HL-60 (cell line): ENCODE measurements around the gene CELF2.

Source experiments
- DNase-seq, 2 experiments: peaks; one replicate each; pipeline ENCODE4 v3.0.0-alpha.2; 2010 to 2020; ENCODE audit warnings: low read depth in 1 of 2, low spot score in 1 of 2
- H3K27ac ChIP-seq: fragments of 250-450 bp; sonication (Bioruptor Pico); replicated peaks from 2 replicates; pipeline ENCODE4 v1.5.1; 2020; ENCODE audit warnings: mild to moderate bottlenecking, moderate library complexity
- H3K27me3 ChIP-seq: fragments of 250-450 bp; sonication (Bioruptor Pico); 2 replicates; pipeline ENCODE4 v1.5.1; 2021; ENCODE audit warnings: mild to moderate bottlenecking, moderate library complexity; ENCODE audit not compliant: insufficient read depth, poor library complexity, severe bottlenecking
- H3K4me3 ChIP-seq: replicated peaks from 2 replicates; pipeline ENCODE4 v1.5.1; 2011; ENCODE audit warnings: mild to moderate bottlenecking, control low read depth, low read length; ENCODE audit not compliant: insufficient read depth
- GABPA ChIP-seq: IDR thresholded peaks from 2 replicates; pipeline ENCODE4 v1.6.1; 2012; ENCODE audit warnings: low read depth
- POLR2AphosphoS5 ChIP-seq: IDR thresholded peaks from 2 replicates; pipeline ENCODE4 v1.6.1; 2012; ENCODE audit warnings: low read depth
- SPI1 ChIP-seq: IDR thresholded peaks from 2 replicates; pipeline ENCODE4 v1.6.1; 2012; ENCODE audit warnings: low read depth, mild to moderate bottlenecking, borderline replicate concordance
- TF ChIP-seq, protein P1 (sequence below): IDR thresholded peaks from one replicate; pipeline ENCODE4 v1.5.1; 2011; ENCODE audit warnings: low read length, control low read depth, inconsistent platforms; ENCODE audit not compliant: insufficient read depth
- TF ChIP-seq, protein P2 (sequence below): IDR thresholded peaks from 2 replicates; pipeline ENCODE4 v1.6.1; 2012; ENCODE audit warnings: low read depth; ENCODE audit not compliant: insufficient replicate concordance

The CELF2 gene

DNA sequence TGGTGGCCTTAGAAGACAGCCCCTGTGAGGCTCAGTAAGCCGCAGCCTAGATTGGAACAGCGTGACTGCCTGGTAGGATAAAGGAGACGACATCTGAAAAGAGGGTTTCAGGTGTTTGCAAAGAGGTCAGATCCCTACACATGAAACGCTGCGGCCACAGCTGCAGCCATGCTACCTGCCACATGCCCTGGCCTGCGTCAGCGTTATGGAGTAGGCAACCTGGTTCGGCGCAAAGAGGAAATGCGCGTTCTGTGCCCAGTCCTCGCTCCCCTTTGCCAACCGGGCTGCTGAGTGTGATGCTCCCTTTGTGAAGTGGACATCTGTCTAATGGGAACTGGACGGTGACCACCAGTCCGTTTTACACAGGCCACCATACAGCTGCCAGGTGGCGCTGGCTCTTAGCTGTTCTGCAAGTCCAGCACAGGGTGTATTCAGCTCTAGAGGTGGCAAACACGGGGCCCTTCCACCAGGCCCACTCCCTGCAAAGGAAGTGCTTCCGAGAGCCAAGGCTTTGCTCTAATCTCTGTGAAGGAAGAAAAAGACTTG lies 160.3 kb downstream of the CELF2 start:
- DNase-seq, result no peak
- Histone ChIP-seq H3K27me3 (no peaks in the 10 kb centered on the region), H3K4me3 (no peak overlapping the region), H3K27ac (peak overlapping the region; percentile 91)
- TF ChIP-seq, protein P1, sequence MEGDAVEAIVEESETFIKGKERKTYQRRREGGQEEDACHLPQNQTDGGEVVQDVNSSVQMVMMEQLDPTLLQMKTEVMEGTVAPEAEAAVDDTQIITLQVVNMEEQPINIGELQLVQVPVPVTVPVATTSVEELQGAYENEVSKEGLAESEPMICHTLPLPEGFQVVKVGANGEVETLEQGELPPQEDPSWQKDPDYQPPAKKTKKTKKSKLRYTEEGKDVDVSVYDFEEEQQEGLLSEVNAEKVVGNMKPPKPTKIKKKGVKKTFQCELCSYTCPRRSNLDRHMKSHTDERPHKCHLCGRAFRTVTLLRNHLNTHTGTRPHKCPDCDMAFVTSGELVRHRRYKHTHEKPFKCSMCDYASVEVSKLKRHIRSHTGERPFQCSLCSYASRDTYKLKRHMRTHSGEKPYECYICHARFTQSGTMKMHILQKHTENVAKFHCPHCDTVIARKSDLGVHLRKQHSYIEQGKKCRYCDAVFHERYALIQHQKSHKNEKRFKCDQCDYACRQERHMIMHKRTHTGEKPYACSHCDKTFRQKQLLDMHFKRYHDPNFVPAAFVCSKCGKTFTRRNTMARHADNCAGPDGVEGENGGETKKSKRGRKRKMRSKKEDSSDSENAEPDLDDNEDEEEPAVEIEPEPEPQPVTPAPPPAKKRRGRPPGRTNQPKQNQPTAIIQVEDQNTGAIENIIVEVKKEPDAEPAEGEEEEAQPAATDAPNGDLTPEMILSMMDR, result no peak
- TF ChIP-seq SPI1 (no peak; the same call in 1 of the 2 replicates), GABPA (no peak), POLR2AphosphoS5 (no peak; the same call in 1 of the 2 replicates)
- TF ChIP-seq, protein P2, sequence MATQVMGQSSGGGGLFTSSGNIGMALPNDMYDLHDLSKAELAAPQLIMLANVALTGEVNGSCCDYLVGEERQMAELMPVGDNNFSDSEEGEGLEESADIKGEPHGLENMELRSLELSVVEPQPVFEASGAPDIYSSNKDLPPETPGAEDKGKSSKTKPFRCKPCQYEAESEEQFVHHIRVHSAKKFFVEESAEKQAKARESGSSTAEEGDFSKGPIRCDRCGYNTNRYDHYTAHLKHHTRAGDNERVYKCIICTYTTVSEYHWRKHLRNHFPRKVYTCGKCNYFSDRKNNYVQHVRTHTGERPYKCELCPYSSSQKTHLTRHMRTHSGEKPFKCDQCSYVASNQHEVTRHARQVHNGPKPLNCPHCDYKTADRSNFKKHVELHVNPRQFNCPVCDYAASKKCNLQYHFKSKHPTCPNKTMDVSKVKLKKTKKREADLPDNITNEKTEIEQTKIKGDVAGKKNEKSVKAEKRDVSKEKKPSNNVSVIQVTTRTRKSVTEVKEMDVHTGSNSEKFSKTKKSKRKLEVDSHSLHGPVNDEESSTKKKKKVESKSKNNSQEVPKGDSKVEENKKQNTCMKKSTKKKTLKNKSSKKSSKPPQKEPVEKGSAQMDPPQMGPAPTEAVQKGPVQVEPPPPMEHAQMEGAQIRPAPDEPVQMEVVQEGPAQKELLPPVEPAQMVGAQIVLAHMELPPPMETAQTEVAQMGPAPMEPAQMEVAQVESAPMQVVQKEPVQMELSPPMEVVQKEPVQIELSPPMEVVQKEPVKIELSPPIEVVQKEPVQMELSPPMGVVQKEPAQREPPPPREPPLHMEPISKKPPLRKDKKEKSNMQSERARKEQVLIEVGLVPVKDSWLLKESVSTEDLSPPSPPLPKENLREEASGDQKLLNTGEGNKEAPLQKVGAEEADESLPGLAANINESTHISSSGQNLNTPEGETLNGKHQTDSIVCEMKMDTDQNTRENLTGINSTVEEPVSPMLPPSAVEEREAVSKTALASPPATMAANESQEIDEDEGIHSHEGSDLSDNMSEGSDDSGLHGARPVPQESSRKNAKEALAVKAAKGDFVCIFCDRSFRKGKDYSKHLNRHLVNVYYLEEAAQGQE, result no peak

DNA sequence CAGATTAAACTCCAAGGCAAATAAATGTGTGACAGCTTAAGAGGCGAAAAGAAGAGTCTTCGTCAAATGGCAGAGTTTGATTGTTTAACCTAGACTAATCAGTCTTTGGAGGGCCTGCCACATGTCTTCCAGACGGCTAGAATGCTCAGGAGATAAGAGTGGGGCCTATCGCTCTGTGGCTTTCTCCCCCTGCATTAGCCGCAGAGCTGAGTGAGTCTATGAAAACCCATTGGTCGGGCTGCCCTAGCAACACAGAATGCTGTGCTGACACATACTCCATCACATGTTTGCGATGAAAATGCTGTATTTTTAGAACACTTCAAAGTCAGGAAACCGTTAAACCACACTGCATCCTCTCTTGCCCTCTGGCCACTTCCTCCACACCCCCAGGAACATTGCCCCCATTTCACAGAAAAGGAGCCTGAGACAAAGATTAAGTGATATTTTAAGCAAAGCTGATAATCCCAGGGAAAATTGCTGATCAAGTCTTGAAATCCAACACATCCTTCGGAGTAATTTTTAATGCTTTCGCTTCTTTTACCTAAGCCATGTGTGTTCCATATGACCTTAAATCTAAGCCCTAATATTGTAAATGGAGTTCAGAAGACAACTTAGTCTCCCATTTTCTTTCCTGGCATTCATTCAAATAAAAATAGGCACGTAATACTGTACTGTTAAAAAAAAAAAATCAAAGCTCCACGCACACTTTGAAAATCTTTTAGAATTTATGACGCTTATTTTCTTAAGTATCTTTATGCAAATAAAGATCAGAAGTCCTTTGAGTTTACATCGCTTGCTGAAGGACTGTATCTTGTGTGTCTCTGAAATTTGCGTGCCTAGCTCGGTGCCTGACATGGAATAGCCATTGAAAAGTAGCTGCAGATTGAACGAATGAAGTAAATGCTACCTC lies 161.2 kb downstream of the CELF2 start:
- peak; percentile 33; the same call in 1 of the 2 replicates for TF ChIP-seq POLR2AphosphoS5
- TF ChIP-seq, protein P2, result no peak
- peak; percentile 51; the same call in 1 of the 2 replicates for TF ChIP-seq SPI1
- TF ChIP-seq GABPA, result no peak
- peak in 1 of 2 experiments; percentile 85 for DNase-seq
- Histone ChIP-seq H3K27me3 (no peaks in the 10 kb centered on the region), H3K27ac (peak overlapping the region; percentile 91), H3K4me3 (peak overlapping the region; percentile 18; the same call in 1 of the 2 replicates)

DNA sequence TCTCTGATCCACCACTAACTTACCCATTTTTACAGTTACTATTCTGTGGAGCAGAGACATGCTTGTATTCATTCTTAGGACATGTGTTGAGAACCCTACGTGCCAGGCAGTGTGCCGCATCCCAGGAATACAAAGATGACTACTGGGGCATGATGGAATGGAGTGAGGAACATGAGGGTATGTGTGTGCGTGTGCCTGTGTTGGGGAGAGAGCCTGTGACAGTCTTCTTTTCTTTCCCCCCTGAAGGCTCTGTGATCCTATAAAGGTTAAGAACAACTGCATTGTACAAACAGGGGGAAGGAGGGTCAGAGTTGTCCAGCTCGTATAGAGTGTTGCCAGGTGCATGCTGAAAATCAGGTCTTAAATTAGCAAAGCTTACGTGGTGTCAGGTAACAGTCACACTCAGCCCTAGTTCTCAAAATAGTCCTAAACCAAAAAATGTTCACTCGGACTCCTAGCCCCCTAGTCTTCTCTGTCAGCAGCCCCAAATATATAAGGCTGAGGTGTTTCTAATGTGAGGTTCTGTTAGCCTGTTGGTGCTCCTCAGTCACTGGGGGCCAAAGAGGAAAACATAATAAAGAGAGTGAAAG lies 161.9 kb downstream of the CELF2 start:
- Histone ChIP-seq H3K4me3 (peak overlapping the region; percentile 18), H3K27me3 (no peaks in the 10 kb centered on the region), H3K27ac (peak overlapping the region; percentile 91)
- TF ChIP-seq, protein P2, result no peak
- TF ChIP-seq POLR2AphosphoS5, result no peak
- TF ChIP-seq, protein P1, result no peak
- TF ChIP-seq GABPA, result no peak
- no peak for TF ChIP-seq SPI1
- no peak for DNase-seq
